A673 (cell line): ENCODE measurements around the gene PDSS1.

Experiments
- CTCF ChIP-seq: fragments of 300-800, 200-600 bp; sonication (generic); conservative IDR thresholded peaks from 2 replicates; pipeline ENCODE4 v1.5.1; 2017; ENCODE audit warnings: low read depth, mild to moderate bottlenecking, antibody characterized with exemption, low read length, moderate library complexity, mixed read lengths
- EZH2 ChIP-seq: fragments of 200-600 bp; sonication (generic); IDR thresholded peaks from 2 replicates; pipeline ENCODE4 v1.6.1; 2017; ENCODE audit warnings: borderline replicate concordance, low read depth, mild to moderate bottlenecking, mixed read lengths, antibody characterized with exemption, low read length; ENCODE audit not compliant: poor library complexity, severe bottlenecking

- TF ChIP-seq EZH2 (no peak), CTCF (no peak)
Observed at GRCh38 chr10:26685441-26685840, 12.1 kb upstream of the PDSS1 start.
